Measurements from ENCODE around the gene SMIM41.

SMIM41 gene

DNA sequence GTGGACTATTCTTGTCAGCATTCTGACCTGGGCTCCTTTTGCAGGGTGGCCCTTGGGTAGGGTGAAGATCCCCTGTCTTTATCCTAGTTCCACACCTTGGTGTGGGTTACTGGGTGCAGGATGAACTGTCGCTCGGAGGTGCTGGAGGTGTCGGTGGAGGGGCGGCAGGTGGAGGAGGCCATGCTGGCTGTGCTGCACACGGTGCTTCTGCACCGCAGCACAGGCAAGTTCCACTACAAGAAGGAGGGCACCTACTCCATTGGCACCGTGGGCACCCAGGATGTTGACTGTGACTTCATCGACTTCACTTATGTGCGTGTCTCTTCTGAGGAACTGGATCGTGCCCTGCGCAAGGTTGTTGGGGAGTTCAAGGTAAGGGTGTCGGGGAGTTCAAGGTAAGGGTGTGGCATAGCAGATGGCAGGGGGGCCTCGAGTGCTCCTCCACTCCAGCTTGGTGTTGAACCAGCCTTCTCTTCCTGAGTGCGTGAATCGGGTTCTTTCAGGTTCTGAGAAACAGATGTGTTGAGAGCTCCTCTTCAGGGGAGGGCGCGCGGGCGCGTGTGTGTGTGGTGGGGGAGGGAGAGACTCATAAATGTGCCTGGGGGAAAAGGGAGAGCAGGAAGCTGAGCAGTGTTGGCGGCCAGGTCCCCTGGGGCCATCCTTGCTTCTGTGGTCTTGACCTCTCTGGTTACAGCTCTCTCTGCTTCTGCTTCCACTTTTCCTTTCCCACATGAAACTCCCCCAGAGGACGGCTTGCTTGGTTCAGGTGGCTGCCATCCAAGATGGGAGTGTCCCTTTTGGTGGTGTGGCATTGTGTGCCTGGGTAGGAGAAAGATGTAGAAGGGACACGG, 5.7 kb upstream of the SMIM41 start:
- TF ChIP-seq, protein P1, sequence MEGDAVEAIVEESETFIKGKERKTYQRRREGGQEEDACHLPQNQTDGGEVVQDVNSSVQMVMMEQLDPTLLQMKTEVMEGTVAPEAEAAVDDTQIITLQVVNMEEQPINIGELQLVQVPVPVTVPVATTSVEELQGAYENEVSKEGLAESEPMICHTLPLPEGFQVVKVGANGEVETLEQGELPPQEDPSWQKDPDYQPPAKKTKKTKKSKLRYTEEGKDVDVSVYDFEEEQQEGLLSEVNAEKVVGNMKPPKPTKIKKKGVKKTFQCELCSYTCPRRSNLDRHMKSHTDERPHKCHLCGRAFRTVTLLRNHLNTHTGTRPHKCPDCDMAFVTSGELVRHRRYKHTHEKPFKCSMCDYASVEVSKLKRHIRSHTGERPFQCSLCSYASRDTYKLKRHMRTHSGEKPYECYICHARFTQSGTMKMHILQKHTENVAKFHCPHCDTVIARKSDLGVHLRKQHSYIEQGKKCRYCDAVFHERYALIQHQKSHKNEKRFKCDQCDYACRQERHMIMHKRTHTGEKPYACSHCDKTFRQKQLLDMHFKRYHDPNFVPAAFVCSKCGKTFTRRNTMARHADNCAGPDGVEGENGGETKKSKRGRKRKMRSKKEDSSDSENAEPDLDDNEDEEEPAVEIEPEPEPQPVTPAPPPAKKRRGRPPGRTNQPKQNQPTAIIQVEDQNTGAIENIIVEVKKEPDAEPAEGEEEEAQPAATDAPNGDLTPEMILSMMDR (IDR thresholded peaks at IDR 0.05; ENCODE audit: low read depth, low read length) = no peak
- no peak overlapping the region for H3K4me3 ChIP-seq (replicated peaks in 1 of 2; ENCODE audit: low read depth in 2 of 2, low read length in 2 of 2)
- peak; percentile 73 to 78 for DNase-seq (ENCODE audit: low read depth in 2 of 2)

DNA sequence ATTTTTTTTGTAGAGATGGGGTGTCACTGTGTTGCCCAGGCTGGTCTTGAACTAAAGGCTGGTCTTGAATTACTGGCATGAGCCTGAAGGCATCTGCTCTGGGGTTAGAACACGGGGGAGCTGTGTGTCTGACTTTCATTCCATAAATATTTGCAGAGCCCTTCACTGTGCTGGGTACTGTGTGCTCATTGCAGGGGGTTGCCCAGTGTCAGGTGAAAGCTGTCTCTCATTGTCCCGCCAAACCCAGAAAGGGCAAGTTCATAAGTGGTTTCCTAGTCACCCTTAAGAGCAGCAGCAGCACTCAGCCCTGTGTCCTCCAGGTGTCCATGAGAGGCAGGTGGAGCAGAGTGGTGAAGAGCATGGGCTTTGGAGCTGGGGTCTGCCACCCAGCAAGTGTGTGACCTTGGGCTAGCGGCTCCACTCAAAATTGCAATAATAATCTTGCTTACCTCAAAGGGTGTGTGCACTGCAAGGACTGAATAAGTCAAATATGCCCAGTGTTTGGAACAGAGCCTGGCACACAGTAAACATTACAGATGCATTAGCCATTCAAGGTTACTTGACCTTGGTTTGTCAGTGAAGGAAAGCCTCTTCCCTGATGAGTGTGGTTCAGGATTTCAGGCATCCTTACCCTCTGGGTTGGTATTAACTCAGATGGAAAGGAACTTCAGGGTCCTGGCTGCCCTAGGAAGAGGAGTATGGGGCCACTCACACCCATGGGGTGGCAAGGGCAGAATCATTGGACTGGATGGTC, 4.4 kb upstream of the SMIM41 start:
- H3K4me3 ChIP-seq (replicated peaks in 1 of 2; ENCODE audit: low read depth in 2 of 2, low read length in 2 of 2) = no peak overlapping the region
- TF ChIP-seq, protein P1 (IDR thresholded peaks at IDR 0.05; ENCODE audit: low read depth, low read length) = no peak
- DNase-seq (ENCODE audit: low read depth in 2 of 2) = no peak

DNA sequence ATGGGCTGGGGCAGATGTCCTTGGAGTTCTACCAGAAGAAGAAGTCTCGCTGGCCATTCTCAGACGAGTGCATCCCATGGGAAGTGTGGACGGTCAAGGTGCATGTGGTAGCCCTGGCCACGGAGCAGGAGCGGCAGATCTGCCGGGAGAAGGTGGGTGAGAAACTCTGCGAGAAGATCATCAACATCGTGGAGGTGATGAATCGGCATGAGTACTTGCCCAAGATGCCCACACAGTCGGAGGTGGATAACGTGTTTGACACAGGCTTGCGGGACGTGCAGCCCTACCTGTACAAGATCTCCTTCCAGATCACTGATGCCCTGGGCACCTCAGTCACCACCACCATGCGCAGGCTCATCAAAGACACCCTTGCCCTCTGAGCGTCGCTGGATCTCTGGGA, 2.7 kb upstream of the SMIM41 start:
- TF ChIP-seq, protein P1 (IDR thresholded peaks at IDR 0.05; ENCODE audit: low read depth, low read length) = no peak
- DNase-seq (ENCODE audit: low read depth in 2 of 2) = no peak
- H3K4me3 ChIP-seq (replicated peaks in 1 of 2; ENCODE audit: low read depth in 2 of 2, low read length in 2 of 2) = no peak overlapping the region

DNA sequence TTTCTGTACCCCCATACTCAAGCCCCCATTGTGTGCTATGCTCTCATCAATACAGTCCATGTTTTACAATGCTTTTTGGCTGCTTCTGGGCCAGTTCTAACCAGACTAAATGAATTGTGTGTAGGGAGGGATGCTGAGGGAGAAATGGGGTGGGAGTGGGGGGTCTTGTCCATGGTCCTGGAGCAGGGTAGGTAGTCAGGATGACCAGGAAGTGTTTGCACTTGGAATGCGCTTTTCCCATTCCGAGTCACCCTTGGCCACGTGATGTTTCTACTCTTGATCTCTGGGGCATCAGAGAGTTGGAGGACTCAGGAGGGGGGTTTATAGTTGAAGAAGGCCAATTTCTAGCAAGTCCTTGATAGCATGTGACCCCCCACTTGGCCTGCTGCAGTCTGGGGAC, 1.2 kb upstream of the SMIM41 start:
- no peak for DNase-seq (ENCODE audit: low read depth in 2 of 2)
- TF ChIP-seq, protein P1 (IDR thresholded peaks at IDR 0.05; ENCODE audit: low read depth, low read length) = no peak
- no peak overlapping the region for H3K4me3 ChIP-seq (replicated peaks in 1 of 2; ENCODE audit: low read depth in 2 of 2, low read length in 2 of 2)

DNA sequence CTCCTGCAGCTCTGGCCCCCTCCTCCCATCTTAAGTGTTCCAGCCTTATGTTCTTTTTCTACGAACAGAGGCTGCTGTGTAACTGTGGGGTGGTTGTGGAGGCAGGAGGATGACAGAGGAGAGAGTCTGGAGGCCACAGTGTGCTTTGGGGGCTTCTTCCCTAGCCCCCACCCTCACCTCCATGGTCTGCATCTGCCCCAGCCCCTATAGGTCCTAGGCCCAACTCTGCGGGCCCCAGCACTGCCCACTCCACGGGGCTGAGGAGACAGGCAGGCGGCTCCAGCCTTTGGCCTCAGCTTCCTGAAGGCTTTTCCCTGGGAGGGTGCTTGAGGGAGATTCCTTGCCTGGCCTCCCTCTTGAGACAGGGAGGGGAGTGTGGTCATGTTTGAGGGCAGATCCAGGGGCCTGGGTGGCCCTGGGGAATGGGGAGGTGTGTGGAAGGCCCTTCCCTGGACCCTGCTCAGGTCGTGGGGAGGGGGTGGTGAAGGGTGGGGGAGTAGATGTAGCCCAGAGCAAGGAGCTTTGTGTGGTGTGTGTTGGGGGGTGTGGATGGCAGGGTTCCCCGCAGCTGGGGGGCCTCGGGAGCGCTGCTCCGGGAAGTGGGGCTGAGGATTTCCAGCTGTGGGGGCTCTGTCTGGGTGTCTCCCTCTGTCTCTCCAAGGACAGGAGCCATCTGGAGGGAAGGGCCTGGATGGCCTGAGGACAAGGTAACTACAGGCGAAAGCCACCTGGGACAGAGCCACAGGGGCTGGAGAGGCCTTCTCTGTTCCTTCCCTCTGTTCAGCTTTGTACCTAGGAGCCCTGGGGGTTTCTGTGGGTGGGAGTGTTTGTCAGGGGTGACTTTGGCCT, 1.1 kb downstream of the SMIM41 start:
- DNase-seq (ENCODE audit: low read depth in 2 of 2) = no peak
- TF ChIP-seq, protein P1 (IDR thresholded peaks at IDR 0.05; ENCODE audit: low read depth, low read length) = no peak
- H3K4me3 ChIP-seq (replicated peaks in 1 of 2; ENCODE audit: low read depth in 2 of 2, low read length in 2 of 2) = no peak overlapping the region

DNA sequence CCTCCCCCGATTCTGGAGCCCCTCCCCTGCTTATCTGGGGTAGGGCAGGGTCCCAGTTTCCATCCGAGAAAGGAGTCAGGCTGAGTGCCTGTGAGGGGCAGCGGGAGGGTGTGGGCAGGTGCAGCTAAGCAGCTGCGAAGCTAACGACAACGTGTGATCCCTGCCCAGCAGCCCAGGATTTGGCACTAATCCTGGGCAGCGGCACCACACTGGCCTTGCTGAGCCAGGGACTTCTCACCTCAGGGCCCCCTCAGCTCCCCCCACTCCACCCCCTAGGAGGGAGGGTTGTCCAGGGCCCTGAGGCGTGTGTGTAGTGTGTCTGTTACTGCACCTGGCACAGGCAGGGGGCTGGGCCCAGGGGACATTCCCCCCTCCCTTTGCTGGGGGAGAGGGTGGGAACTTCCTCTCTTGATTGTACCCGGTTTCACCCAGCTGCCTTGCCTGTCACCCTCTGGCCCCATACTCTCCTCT, 1.8 kb downstream of the SMIM41 start:
- H3K4me3 ChIP-seq (replicated peaks in 1 of 2; ENCODE audit: low read depth in 2 of 2, low read length in 2 of 2) = no peak overlapping the region
- TF ChIP-seq, protein P1 (IDR thresholded peaks at IDR 0.05; ENCODE audit: low read depth, low read length) = no peak
- no peak for DNase-seq (ENCODE audit: low read depth in 2 of 2)

Measured in cardiac fibroblast (primary cell).